ENCODE measurements around the gene PCOLCE2.

- no peak for TF ChIP-seq CTCF (IDR thresholded peaks at IDR 0.05; ENCODE audit: low read depth, low read length, poor library complexity, severe bottlenecking)
- TF ChIP-seq EZH2phosphoT487 (IDR thresholded peaks at IDR 0.05; ENCODE audit: borderline replicate concordance, low read length), result no peak
Observed at GRCh38 chr3:142935963-142936362, 47.1 kb upstream of the PCOLCE2 start.
